HL-60 (cell line): ENCODE data around the gene AKR1C4.

Experiments
- SPI1 ChIP-seq: IDR thresholded peaks from 2 replicates; pipeline ENCODE4 v1.6.1; 2012; ENCODE audit warnings: low read depth, mild to moderate bottlenecking, borderline replicate concordance
- TF ChIP-seq, protein P1 (sequence below): IDR thresholded peaks from one replicate; pipeline ENCODE4 v1.5.1; 2011; ENCODE audit warnings: low read length, control low read depth, inconsistent platforms; ENCODE audit not compliant: insufficient read depth

DNA sequence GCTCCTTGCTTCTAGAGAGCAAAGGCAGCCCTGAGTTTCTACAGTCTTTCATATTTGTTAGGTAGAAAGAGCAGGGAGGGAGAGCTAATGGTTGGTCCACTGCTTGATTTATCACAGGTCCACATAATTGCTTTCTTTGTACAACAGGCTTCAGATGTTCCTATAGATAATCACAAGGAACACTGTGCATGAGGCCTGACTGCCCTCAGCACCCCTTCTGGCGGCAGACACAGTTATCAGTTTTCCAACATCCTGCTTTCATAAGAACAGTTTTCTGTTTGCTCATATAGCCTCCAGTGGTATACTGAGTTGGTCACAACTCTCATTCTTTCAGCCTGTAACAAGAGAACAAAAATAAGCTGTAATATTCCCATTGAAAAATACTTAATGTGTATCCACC, 69.7 kb downstream of the AKR1C4 start:
- TF ChIP-seq, protein P1, sequence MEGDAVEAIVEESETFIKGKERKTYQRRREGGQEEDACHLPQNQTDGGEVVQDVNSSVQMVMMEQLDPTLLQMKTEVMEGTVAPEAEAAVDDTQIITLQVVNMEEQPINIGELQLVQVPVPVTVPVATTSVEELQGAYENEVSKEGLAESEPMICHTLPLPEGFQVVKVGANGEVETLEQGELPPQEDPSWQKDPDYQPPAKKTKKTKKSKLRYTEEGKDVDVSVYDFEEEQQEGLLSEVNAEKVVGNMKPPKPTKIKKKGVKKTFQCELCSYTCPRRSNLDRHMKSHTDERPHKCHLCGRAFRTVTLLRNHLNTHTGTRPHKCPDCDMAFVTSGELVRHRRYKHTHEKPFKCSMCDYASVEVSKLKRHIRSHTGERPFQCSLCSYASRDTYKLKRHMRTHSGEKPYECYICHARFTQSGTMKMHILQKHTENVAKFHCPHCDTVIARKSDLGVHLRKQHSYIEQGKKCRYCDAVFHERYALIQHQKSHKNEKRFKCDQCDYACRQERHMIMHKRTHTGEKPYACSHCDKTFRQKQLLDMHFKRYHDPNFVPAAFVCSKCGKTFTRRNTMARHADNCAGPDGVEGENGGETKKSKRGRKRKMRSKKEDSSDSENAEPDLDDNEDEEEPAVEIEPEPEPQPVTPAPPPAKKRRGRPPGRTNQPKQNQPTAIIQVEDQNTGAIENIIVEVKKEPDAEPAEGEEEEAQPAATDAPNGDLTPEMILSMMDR, result no peak
- TF ChIP-seq SPI1, result no peak
